HUES64 (cell line): ENCODE results near the gene OR52K1.
"Not testable (repeated sequence)": the region's sequence is repeated elsewhere in the genome, so short reads cannot be mapped to it uniquely, and the experiment has no call there.

Source experiments
- H3K27ac ChIP-seq: 2 replicates; pipeline ENCODE4 v1.7.0; 2013; ENCODE audit warnings: low read depth, low read length, inconsistent platforms
- H3K27me3 ChIP-seq: 2 replicates; pipeline ENCODE4 v1.6.1; 2013; ENCODE audit warnings: mild to moderate bottlenecking, low read length; ENCODE audit not compliant: insufficient read depth
- H3K36me3 ChIP-seq: 2 replicates; pipeline ENCODE4 v1.6.1; 2013; ENCODE audit warnings: mild to moderate bottlenecking, low read length; ENCODE audit not compliant: insufficient read depth
- H3K4me1 ChIP-seq: 2 replicates; pipeline ENCODE4 v1.6.1; 2013; ENCODE audit warnings: mild to moderate bottlenecking, low read length, moderate library complexity; ENCODE audit not compliant: insufficient read depth
- H3K4me3 ChIP-seq: 2 replicates; pipeline ENCODE4 v1.5.1; 2013; ENCODE audit warnings: mild to moderate bottlenecking, low read length, moderate library complexity
- H3K9ac ChIP-seq: 2 replicates; pipeline ENCODE4 v1.6.1; 2013; ENCODE audit warnings: mild to moderate bottlenecking, low read depth, low read length
- H3K9me3 ChIP-seq: 2 replicates; pipeline ENCODE4 v1.6.1; 2013; ENCODE audit warnings: low read depth, low read length; ENCODE audit not compliant: insufficient read depth
- WGBS: fragments of 150-250, 120-280 bp; methylation state at CpG from one replicate; pipeline ENCODE4 v1.1.7; 2013; ENCODE audit warnings: missing lambda C conversion rate; 5-methylcytosine and 5-hydroxymethylcytosine counted together

Gene OR52K1

GRCh38 chr11:4464216-4465159 is 18.0 kb upstream of the OR52K1 start:
- H3K9ac ChIP-seq = no peak overlapping the region
- peaks cover 3% of the 10 kb centered on the region; the same call in 1 of the 2 replicates for H3K4me1 ChIP-seq
- no peak overlapping the region for H3K4me3 ChIP-seq
- H3K27me3 ChIP-seq = no peaks in the 10 kb centered on the region
- no peaks in the 10 kb centered on the region for H3K36me3 ChIP-seq
- H3K27ac ChIP-seq = no peak overlapping the region
- 91% methylated on average over 5 of the region's 5 CpGs for WGBS
- H3K9me3 ChIP-seq = peaks cover 32% of the 10 kb centered on the region

GRCh38 chr11:4465407-4465806 is 17.0 kb upstream of the OR52K1 start:
- 88% methylated on average over 1 of the region's 1 CpG for WGBS
- peaks cover 32% of the 10 kb centered on the region for H3K9me3 ChIP-seq

DNA sequence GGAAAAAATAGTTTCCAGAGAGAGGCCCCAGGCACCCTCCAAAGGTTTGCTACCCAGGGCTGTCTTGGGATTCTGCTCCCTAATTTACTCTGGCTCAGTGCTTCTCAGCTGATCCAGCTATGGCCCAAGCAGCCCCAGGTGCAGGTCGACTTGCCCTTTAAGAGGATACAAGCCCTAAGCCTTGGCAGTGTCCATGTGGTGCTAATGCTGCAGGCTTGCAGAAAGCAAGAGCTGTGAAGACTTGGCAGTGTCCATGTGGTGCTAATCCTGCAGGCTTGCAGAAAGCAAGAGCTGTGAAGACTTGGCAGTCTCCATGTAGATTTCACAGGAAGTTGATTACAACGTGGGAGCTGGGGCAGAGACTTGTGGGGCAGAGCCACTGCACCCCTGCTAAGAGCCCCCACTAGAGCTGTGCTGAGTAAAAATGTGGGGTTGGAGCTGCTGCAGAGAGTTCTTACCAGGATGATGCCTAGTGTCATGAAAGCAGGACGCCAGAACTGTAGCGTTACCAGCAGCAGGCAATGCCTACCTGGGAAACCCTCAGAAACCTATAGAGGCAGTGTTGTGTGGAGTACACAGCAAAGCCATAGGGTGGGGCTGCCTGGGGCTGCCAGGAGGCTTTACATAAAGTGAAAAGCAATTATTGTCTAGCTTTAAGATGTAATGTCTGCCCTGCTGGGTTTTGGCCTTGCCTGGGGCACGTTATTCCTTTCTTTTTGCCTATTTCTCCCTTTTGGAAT is 16.1 kb upstream of the OR52K1 start:
- H3K4me3 ChIP-seq = no peak overlapping the region
- H3K4me1 ChIP-seq = peaks cover 3% of the 10 kb centered on the region; the same call in 1 of the 2 replicates
- 59% methylated on average over 5 of the region's 5 CpGs for WGBS
- H3K9ac ChIP-seq = no peak overlapping the region
- no peaks in the 10 kb centered on the region for H3K27me3 ChIP-seq
- H3K9me3 ChIP-seq = peaks cover 32% of the 10 kb centered on the region
- H3K36me3 ChIP-seq = no peaks in the 10 kb centered on the region
- no peak overlapping the region for H3K27ac ChIP-seq

More at GRCh38 chr11:4465407-4465806, 17.0 kb upstream of the OR52K1 start:
- Histone ChIP-seq H3K4me3 (no peak overlapping the region), H3K36me3 (no peaks in the 10 kb centered on the region), H3K27ac (no peak overlapping the region), H3K27me3 (no peaks in the 10 kb centered on the region), H3K4me1 (peaks cover 3% of the 10 kb centered on the region; the same call in 1 of the 2 replicates), H3K9ac (no peak overlapping the region)

DNA sequence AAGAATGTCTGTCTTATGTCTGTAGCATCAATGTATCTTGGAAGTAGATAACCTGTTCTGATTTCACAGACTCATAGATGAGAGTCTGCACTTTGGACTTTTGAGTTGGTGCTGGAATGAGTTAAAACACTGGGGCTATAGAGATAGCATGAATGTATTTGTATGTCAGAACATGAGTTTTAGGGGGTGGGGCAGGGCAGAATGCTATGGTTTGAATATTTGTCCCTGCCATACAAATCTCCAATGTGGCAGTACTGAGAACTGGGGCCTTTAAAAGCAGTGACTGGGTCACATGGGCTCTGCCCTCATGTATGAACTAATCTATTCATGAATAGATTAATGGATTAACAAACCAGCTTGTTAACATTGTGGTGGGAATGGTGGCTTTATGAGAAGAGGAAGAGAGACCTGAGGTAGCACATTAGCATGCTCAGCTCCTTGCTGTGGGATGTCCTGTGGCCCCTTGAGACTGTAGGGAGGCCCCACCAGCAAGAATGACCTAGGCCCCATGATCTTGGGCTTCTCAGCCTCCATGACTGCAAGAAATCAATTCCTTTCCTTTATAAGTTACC is 15.5 kb upstream of the OR52K1 start:
- peaks cover 3% of the 10 kb centered on the region; the same call in 1 of the 2 replicates for H3K4me1 ChIP-seq
- H3K27me3 ChIP-seq = no peaks in the 10 kb centered on the region
- H3K9ac ChIP-seq = no peak overlapping the region
- H3K27ac ChIP-seq = no peak overlapping the region
- H3K4me3 ChIP-seq = no peak overlapping the region
- H3K36me3 ChIP-seq = no peaks in the 10 kb centered on the region
- peaks cover 32% of the 10 kb centered on the region for H3K9me3 ChIP-seq

GRCh38 chr11:4467811-4468606 is 14.4 kb upstream of the OR52K1 start:
- Histone ChIP-seq H3K9ac (no peak overlapping the region), H3K27ac (no peak overlapping the region), H3K36me3 (no peaks in the 10 kb centered on the region), H3K4me3 (no peak overlapping the region), H3K9me3 (peaks cover 25% of the 10 kb centered on the region), H3K4me1 (peaks cover 3% of the 10 kb centered on the region; the same call in 1 of the 2 replicates), H3K27me3 (no peaks in the 10 kb centered on the region)
- 92% methylated on average over 2 of the region's 3 CpGs for WGBS

DNA sequence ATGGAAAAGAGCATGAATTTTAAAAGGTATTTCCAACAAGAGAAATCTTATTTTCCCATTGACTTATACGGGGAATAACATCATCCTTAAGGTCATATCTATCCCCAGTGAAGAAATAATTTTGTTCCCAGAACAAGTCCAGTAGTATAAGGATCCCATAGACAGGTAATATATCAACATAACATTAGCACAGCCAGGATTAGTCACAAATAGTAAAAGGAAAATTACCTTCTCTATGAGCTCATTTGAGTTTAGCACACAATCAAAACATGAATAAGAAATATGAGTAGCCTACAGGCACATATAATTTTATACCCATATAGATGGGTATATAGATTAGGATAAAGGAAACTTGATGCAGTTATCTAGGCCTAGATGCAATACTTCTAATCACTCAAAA is 2.8 kb upstream of the OR52K1 start:
- no peaks in the 10 kb centered on the region for H3K36me3 ChIP-seq
- WGBS = 91% methylated on average over 1 of the region's 1 CpG
- H3K27ac ChIP-seq = no peak overlapping the region
- no peaks in the 10 kb centered on the region for H3K9me3 ChIP-seq
- H3K9ac ChIP-seq = no peak overlapping the region
- peaks cover 4% of the 10 kb centered on the region; the same call in 1 of the 2 replicates for H3K4me1 ChIP-seq
- no peaks in the 10 kb centered on the region for H3K27me3 ChIP-seq
- H3K4me3 ChIP-seq = no peak overlapping the region

GRCh38 chr11:4480577-4481239 is 1.7 kb upstream of the OR52K1 start:
- no peak overlapping the region for H3K4me3 ChIP-seq
- H3K9ac ChIP-seq = no peak overlapping the region
- no peaks in the 10 kb centered on the region for H3K9me3 ChIP-seq
- H3K4me1 ChIP-seq = peaks cover 4% of the 10 kb centered on the region; the same call in 1 of the 2 replicates
- 90% methylated on average over 3 of the region's 4 CpGs for WGBS
- H3K27ac ChIP-seq = no peak overlapping the region
- no peaks in the 10 kb centered on the region for H3K27me3 ChIP-seq
- H3K36me3 ChIP-seq = no peaks in the 10 kb centered on the region

GRCh38 chr11:4481240-4481582 is 1.2 kb upstream of the OR52K1 start:
- H3K27me3 ChIP-seq = no peaks in the 10 kb centered on the region
- no peaks in the 10 kb centered on the region for H3K36me3 ChIP-seq
- H3K27ac ChIP-seq = no peak overlapping the region
- H3K9ac ChIP-seq = no peak overlapping the region
- H3K9me3 ChIP-seq = no peaks in the 10 kb centered on the region
- H3K4me1 ChIP-seq = peaks cover 4% of the 10 kb centered on the region; the same call in 1 of the 2 replicates
- no peak overlapping the region for H3K4me3 ChIP-seq

DNA sequence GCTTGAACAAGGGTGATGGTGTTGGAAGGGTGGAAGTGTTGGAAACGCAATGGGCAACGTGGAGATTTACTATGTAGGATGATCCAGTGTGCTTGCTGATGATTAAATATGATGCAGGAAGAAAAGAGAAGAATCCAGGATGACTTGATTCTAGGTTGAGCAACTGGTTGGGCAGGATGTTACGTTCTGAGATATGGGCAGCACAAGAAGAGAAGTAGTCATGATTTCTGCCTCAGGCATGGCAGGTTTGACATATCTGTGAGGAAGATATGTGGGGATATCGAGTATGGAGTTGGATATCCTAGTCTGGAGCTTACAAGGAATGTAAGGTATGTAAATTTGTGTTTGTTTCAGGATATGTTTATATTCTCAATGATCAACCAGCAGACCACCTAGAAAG is 1.9 kb downstream of the OR52K1 start:
- Histone ChIP-seq H3K9ac (no peak overlapping the region), H3K9me3 (no peaks in the 10 kb centered on the region), H3K4me1 (peaks cover 4% of the 10 kb centered on the region; the same call in 1 of the 2 replicates), H3K27ac (no peak overlapping the region), H3K27me3 (no peaks in the 10 kb centered on the region), H3K4me3 (no peak overlapping the region), H3K36me3 (no peaks in the 10 kb centered on the region)
- WGBS = 92% methylated on average over 4 of the region's 4 CpGs

- not testable (repeated sequence) for H3K36me3 ChIP-seq, H3K27ac ChIP-seq, H3K4me3 ChIP-seq, H3K4me1 ChIP-seq, H3K9me3 ChIP-seq, H3K27me3 ChIP-seq, H3K9ac ChIP-seq
- 96% methylated on average over 2 of the region's 2 CpGs for WGBS
These were observed 9.0 kb downstream of the OR52K1 start for GRCh38 chr11:4491405-4491804.
